ENCODE data around the gene DMRT2. TPM values are rescaled to one million over a fixed set of nuclear protein-coding genes. Genes with fewer than 3 reads are reported as not detected.

The DMRT2 gene
- total and polyA plus RNA-seq, 12 donors, result 0.11 to 1.3 (median 0.27) TPM; not detected in 8

DNA sequence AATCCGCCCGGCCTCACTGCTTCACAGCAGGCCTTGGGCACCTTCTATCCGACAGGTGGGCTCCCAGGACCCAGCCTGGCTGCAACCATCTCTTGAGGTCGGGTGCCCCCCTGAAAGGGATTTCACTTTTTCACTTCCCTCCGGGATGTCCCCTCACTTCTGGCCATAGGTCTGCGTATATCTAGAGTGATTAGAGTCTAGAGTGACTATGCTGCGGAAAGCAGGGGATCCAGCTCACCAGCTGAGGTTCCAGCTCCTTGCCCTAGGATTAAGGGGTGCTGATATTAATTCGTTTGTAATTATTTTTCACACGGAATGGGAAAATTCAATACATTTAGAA lies 3.1 kb downstream of the DMRT2 start:
- H3K36me3 ChIP-seq (replicated peaks in 1 of 2), result no peaks in the 10 kb centered on the region
- peaks cover 0 to 13% of the 10 kb centered on the region in 2 donors for H3K4me1 ChIP-seq (replicated peaks in 1 of 2)
- peaks cover 87% of the 10 kb centered on the region for H3K27me3 ChIP-seq
- intact Hi-C loops (cut with DNase I), result no loop called here
- no peak overlapping the region for H3K4me3 ChIP-seq
- H3K27ac ChIP-seq, result no peak overlapping the region
- TF ChIP-seq POLR2A (IDR thresholded peaks at IDR 0.05), result no peak
- TF ChIP-seq, protein P1, sequence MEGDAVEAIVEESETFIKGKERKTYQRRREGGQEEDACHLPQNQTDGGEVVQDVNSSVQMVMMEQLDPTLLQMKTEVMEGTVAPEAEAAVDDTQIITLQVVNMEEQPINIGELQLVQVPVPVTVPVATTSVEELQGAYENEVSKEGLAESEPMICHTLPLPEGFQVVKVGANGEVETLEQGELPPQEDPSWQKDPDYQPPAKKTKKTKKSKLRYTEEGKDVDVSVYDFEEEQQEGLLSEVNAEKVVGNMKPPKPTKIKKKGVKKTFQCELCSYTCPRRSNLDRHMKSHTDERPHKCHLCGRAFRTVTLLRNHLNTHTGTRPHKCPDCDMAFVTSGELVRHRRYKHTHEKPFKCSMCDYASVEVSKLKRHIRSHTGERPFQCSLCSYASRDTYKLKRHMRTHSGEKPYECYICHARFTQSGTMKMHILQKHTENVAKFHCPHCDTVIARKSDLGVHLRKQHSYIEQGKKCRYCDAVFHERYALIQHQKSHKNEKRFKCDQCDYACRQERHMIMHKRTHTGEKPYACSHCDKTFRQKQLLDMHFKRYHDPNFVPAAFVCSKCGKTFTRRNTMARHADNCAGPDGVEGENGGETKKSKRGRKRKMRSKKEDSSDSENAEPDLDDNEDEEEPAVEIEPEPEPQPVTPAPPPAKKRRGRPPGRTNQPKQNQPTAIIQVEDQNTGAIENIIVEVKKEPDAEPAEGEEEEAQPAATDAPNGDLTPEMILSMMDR (IDR thresholded peaks at IDR 0.05), result no peak
- 12 to 28% (median 17%) methylated on average over 6 to 9 of the region's 9 CpGs for WGBS, 4 donors
- no peak for DNase-seq
- H3K9me3 ChIP-seq (replicated peaks in 1 of 3), result no peaks in the 10 kb centered on the region

DNA sequence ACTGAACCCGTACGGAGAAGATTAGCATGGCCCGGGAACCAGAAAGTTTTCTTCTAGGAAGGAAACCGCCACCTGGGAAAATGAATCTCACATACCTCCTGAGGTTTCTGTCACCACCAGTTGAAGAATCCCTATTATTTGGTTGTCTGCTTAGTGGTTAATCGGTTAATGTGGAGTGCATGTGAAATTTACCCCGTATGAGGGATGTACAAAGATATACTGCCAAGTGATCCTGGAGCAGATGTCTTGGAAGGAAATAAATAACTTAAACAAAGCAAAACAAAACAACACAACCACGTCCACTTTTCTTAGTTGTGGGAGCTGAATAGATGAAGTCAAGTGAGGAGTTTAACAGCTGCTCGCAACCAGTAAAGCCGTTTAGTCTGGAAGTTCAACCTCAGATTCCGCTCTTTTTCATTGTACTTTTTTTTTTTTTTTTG lies 3.8 kb downstream of the DMRT2 start:
- intact Hi-C loops (cut with DNase I), result no loop called here
- TF ChIP-seq, protein P1 (IDR thresholded peaks at IDR 0.05), result no peak
- TF ChIP-seq POLR2A (IDR thresholded peaks at IDR 0.05), result no peak
- peaks cover 79% of the 10 kb centered on the region for H3K27me3 ChIP-seq
- H3K27ac ChIP-seq, result no peak overlapping the region
- H3K4me1 ChIP-seq (replicated peaks in 1 of 2), result peaks cover 0 to 13% of the 10 kb centered on the region in 2 donors
- H3K36me3 ChIP-seq (replicated peaks in 1 of 2), result no peaks in the 10 kb centered on the region
- 13 to 21% (median 19%) methylated on average over 10 of the region's 10 CpGs for WGBS, 4 donors
- DNase-seq, result no peak
- no peak overlapping the region for H3K4me3 ChIP-seq
- no peaks in the 10 kb centered on the region for H3K9me3 ChIP-seq (replicated peaks in 1 of 3)

DNA sequence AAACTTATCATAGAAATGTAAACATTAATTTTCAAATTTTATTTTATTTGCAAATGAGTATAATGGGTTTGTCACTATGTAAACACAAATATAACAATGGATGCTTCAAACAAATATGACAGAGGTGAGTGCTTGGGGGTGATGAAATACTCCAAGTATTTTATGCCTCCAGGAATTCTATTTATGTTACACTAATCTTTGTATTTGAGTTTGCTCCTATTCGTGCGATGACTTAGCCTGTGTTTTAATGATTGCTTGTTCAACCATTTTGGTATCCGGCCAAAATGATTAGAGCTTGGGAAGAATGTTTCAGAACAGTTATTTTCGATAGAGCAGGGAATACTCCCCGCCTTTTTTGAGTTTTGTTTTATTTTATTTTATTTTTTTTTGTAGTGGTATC lies 5.0 kb downstream of the DMRT2 start:
- Histone ChIP-seq H3K4me3 (no peak overlapping the region), H3K9me3 (replicated peaks in 1 of 3) (no peaks in the 10 kb centered on the region), H3K4me1 (replicated peaks in 1 of 2) (peaks cover 0 to 8% of the 10 kb centered on the region in 2 donors), H3K27me3 (peaks cover 67% of the 10 kb centered on the region), H3K27ac (no peak overlapping the region), H3K36me3 (replicated peaks in 1 of 2) (no peaks in the 10 kb centered on the region)
- TF ChIP-seq POLR2A (IDR thresholded peaks at IDR 0.05), result no peak
- TF ChIP-seq, protein P1 (IDR thresholded peaks at IDR 0.05), result no peak
- 27 to 51% (median 46%) methylated on average over 5 of the region's 5 CpGs for WGBS, 4 donors
- intact Hi-C loops (cut with DNase I), result no loop called here
- no peak for DNase-seq

DNA sequence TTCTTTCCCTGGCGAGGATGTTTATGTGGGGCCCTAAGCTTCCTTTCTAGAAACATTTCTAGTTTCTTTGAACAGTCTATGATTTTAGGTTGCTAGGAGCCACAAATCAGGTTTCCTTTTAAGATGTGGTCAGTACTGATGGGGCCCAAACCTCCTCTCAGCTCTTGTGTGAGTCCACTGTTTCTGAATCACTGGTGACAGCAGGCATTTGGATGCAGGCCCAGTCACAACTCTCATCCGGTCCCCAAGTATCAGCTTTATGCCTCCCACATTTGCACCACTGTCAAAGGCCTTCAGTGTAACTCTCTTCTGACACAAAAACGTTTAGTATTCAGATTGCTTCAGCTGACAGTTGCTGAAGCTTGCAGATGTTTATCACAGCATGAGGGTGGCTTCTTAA lies 7.8 kb downstream of the DMRT2 start:
- Histone ChIP-seq H3K4me1 (replicated peaks in 1 of 2) (no peaks in the 10 kb centered on the region), H3K4me3 (no peak overlapping the region), H3K9me3 (replicated peaks in 1 of 3) (no peaks in the 10 kb centered on the region), H3K27me3 (peaks cover 40% of the 10 kb centered on the region), H3K27ac (no peak overlapping the region), H3K36me3 (replicated peaks in 1 of 2) (no peaks in the 10 kb centered on the region)
- 36 to 51% (median 37%) methylated on average over 3 of the region's 3 CpGs for WGBS, 4 donors
- no peak for DNase-seq
- TF ChIP-seq, protein P1 (IDR thresholded peaks at IDR 0.05), result no peak
- TF ChIP-seq POLR2A (IDR thresholded peaks at IDR 0.05), result no peak
- intact Hi-C loops (cut with DNase I), result no loop called here
